ENCODE results near the gene HSDL2.
A peak's percentile ranks its signal among the peaks of the same experiment; 100 is the strongest.

Gene HSDL2

DNA sequence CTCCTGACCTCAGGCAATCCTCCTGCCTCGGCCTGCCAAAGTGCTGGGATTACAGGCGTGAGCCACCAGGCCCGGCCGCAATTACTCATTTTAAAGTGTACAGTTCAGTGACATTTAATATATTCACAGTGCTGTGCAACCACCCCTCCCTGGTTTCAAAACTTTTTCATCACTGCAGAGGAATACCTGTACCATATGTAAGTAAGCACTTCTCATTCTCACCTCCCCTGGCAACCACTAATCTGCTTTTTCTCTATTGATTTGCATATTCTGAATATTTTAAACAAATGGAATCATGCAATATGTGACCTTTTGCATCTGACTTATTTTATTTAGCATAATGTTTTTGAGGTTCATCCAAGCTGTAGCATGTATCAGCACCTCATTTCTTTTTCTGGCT is 85.4 kb downstream of the HSDL2 start:
- TF ChIP-seq JUND (IDR thresholded peaks at IDR 0.05; ENCODE audit: low read depth) = no peak
- in situ Hi-C loops (cut with HindIII; ENCODE audit: low pct_unique_long_range_greater_than_20kb, low sequenced_read_pairs) = no loop called here
- DNase-seq (ENCODE audit: low read depth in 1 of 2, low spot score in 1 of 2) = no peak

DNA sequence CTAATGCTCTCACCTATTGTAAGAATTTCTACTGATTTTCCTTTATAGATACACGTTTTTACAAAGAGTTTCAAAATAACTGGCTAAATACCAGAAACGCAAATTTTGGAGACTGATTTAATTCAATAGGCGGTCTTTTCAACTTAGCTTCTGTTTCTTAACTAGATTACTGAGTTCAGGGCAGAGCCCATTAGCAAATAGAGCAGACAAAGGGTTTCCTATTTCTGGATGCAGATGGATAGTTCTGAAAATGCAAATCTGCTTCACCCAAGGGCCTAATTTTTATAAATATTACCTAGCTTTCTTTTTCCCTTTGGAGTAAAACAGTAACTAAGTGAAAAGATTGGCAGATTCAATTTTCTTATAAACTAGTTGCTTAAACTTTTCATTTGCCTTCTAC is 93.1 kb downstream of the HSDL2 start:
- in situ Hi-C loops (cut with HindIII; ENCODE audit: low pct_unique_long_range_greater_than_20kb, low sequenced_read_pairs) = no loop called here
- no peak for DNase-seq (ENCODE audit: low read depth in 1 of 2, low spot score in 1 of 2)
- no peak for TF ChIP-seq JUND (IDR thresholded peaks at IDR 0.05; ENCODE audit: low read depth)

DNA sequence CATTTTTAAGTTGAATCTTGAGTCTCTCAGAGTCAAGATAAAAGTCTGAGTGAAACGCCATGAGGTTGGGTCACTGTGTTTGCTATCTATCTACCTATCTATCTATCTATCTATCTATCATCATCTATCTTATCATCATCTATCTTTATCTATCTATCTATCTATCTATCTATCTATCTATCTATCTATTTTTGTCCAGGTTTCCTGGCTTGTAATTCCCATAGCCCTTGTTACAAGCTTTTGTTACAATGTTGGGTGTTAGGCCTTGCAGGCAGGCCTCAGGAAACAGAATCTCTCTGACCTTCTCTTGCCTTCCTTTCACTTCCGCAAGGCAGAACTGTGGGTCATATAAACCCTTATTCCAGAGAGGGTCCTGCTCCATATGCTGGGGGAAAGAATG is 94.1 kb downstream of the HSDL2 start:
- in situ Hi-C loops (cut with HindIII; ENCODE audit: low pct_unique_long_range_greater_than_20kb, low sequenced_read_pairs) = no loop called here
- no peak for TF ChIP-seq JUND (IDR thresholded peaks at IDR 0.05; ENCODE audit: low read depth)
- DNase-seq (ENCODE audit: low read depth in 1 of 2, low spot score in 1 of 2) = no peak

DNA sequence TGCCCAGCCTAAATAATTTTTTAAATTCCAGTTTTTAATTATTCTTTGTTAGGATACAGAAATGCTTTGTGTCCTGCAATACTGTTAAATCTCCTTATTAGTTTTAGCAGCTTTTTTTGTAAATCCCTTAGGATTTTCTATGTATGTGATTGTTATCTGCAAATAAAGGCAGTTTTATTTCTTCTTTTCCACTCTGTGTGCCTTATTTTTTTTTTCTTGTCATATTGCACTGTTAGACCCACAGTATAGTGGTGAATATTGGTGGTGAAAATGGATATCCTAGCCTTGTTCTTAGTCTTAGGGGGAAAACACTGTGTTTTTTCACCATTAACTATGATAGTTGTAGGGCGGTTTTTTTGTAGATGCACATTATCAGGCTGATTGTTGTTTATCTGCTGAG is 95.4 kb downstream of the HSDL2 start:
- in situ Hi-C loops (cut with HindIII; ENCODE audit: low pct_unique_long_range_greater_than_20kb, low sequenced_read_pairs) = no loop called here
- TF ChIP-seq JUND (IDR thresholded peaks at IDR 0.05; ENCODE audit: low read depth) = no peak

DNA sequence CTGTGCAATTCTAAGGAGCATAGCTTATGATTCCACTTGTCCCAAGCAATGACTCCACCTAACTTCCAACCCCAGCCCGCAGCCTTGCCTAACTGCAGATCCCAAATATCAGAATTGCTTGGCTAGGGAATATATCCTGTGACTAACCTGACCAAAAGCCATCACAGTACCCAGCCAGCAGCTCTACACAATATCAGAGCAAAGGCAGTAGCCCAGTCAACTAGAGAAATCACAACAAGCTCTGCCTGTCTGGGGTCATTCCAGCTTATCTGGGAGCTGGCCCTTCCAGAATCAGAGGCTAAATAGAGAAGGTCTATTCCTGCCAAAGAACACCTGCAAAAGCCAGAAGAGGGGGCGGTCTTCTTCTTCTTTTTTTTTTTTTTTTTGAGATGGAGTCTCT is 97.4 kb downstream of the HSDL2 start:
- in situ Hi-C loops (cut with HindIII; ENCODE audit: low pct_unique_long_range_greater_than_20kb, low sequenced_read_pairs) = no loop called here
- no peak for DNase-seq (ENCODE audit: low read depth in 1 of 2, low spot score in 1 of 2)

More for the DNA sequence above, 95.4 kb downstream of the HSDL2 start:
- DNase-seq (ENCODE audit: low read depth in 1 of 2, low spot score in 1 of 2) = no peak

DNA sequence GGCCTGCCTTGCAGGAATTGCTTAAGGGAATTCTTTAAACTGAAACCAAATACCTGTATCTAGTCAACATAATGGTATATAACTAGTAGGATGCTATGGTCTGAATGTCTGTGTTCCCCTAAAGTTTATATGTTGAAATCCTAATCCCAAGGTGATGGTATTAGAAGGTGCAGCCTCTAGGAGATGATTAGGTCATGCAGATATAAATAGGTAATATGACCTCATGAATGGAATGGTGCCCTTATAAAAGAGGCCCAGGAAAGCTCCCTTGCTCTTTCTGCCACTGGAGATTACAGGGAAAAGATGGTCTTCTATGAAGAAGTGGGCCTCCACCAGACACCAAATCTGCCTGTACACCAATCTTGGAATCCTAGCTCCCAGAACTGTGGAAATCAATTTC is 99.3 kb downstream of the HSDL2 start:
- in situ Hi-C loops (cut with HindIII; ENCODE audit: low pct_unique_long_range_greater_than_20kb, low sequenced_read_pairs) = no loop called here
- DNase-seq (ENCODE audit: low read depth in 1 of 2, low spot score in 1 of 2) = no peak
- no peak for TF ChIP-seq JUND (IDR thresholded peaks at IDR 0.05; ENCODE audit: low read depth)

More for the DNA sequence above, 97.4 kb downstream of the HSDL2 start:
- TF ChIP-seq JUND (IDR thresholded peaks at IDR 0.05; ENCODE audit: low read depth) = no peak

DNA sequence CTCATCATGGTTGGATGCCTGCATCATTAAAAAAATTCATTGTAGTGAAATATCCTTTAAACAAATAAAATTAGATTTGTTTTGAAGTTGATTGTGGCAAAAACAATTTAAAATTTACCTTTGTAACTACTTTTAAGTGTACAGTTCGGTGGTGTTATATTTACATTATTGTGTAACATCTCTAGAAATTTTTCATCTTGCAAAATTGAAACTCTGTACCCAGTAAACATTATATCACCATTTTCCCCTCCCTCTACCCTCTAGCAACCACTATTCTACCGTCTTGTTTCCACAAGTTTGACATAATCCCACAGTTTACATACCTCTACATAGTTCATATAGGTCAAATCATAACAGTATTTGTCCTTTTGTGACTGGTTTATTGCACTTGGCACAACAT is 104.7 kb downstream of the HSDL2 start:
- TF ChIP-seq JUND (IDR thresholded peaks at IDR 0.05; ENCODE audit: low read depth) = no peak
- in situ Hi-C loops (cut with HindIII; ENCODE audit: low pct_unique_long_range_greater_than_20kb, low sequenced_read_pairs) = no loop called here
- no peak for DNase-seq (ENCODE audit: low read depth in 1 of 2, low spot score in 1 of 2)

DNA sequence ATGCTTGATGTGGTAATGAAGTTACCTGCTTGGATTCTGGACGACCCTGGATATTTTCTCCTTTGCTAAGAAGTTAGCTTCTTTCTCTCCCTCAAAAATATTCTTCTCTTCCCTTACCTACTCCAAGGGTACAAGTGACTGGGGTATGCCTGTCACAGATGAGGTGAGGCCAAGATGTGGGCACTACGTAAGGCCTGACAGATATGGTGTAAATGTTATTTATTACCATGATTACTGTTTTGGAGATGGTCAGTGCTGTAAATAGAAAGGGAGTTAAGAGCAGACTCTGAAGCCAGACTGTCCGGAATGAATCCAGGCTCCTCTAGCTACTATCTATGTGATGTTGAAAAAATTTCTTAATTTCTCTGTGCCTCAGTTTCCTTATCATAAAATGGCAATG is 105.7 kb downstream of the HSDL2 start:
- no peak for TF ChIP-seq JUND (IDR thresholded peaks at IDR 0.05; ENCODE audit: low read depth)
- in situ Hi-C loops (cut with HindIII; ENCODE audit: low pct_unique_long_range_greater_than_20kb, low sequenced_read_pairs) = no loop called here

DNA sequence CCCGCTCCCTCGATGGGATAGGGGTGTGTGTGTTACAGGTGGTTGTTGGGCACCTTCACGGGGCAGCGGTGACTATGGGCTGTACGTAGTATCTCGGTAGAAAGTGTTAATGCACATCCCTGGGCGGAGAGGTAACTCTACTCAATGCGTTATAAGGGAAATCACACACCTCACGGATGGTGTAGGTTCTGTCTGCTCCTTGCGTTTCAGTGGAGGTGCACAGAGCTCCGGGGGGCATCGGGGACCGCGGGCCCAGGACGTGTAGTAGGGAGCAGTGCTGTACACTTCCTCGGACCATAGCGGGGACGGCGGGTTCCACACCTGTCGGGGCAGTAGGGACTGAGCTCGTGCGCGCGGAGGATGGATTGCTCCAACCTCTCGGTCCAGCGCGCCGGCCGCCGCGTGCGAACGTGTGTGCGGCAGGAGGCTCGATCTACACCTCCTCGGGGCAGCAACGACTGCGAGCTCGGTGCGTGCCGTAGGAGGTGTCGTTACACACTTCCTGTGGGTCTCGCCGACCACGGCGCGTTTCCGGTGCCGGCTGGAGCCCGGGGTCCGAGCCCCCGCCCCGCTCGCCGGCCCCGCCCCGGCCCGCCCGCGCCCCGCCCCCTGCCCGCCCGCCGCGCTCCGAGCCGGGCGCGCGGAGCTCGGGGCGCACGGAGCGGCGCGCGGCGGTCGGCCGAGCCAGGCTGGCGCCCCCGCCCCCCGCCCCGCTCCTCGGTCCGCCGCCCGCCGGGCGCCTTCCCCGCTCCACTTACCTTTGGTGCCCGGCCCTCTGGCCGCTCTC is 106.5 kb downstream of the HSDL2 start, which contains the start of gene KIAA1958:
TSS of gene KIAA1958 (plus strand) at position 607 of the 787 bp plus-strand sequence. CDS start 87,254 bp downstream, outside the sequence.
- peak; percentile 93 to 97 for DNase-seq (ENCODE audit: low read depth in 1 of 2, low spot score in 1 of 2)
- in situ Hi-C loops (cut with HindIII; ENCODE audit: low pct_unique_long_range_greater_than_20kb, low sequenced_read_pairs) = no loop called here

More for the DNA sequence above, 105.7 kb downstream of the HSDL2 start:
- DNase-seq (ENCODE audit: low read depth in 1 of 2, low spot score in 1 of 2) = no peak

DNA sequence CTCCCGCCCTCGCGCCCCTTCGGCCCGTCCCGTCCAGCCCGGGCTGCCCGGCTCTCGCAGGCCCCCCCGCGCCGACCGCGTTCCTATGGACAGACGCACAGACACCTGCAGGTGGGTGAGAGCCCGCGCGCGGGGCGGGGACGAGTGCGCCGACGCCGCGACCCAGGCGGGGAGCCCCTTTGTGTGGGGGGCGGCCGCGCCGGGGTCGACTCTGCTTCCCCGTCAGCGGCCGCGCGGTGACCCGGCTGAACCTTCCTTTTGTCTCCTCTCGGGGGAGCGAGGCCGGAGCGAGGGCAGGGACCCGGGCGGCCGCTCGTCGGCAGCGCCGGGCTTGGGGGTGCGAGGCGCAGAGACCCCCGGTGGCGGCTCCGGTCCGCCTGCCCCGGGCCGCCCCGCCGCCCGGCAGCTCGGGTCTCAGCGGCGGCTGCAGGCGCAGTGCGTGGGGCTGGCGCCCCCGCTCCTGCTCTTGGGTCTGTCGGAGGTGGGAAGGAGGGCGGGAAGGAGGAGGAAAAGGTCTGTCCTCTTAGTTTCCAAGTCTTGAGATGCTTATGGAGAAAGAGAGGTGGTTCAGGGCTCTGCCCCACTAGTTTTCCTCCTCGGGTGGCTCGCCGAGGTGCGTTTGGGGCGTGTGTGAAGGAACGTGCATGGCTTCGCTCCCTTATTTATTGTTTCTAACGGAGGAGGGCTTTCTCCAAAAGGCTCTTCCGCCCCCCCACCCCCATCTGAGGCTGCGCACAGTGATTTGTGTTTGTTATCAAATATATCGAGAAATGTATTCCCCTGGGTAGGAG is 107.3 kb downstream of the HSDL2 start:
- in situ Hi-C loops (cut with HindIII; ENCODE audit: low pct_unique_long_range_greater_than_20kb, low sequenced_read_pairs) = no loop called here
- TF ChIP-seq JUND (IDR thresholded peaks at IDR 0.05; ENCODE audit: low read depth) = no peak
- DNase-seq (ENCODE audit: low read depth in 1 of 2, low spot score in 1 of 2) = peak; percentile 73 to 82

More for the DNA sequence above, 106.5 kb downstream of the HSDL2 start, which contains the start of gene KIAA1958:
- no peak for TF ChIP-seq JUND (IDR thresholded peaks at IDR 0.05; ENCODE audit: low read depth)

DNA sequence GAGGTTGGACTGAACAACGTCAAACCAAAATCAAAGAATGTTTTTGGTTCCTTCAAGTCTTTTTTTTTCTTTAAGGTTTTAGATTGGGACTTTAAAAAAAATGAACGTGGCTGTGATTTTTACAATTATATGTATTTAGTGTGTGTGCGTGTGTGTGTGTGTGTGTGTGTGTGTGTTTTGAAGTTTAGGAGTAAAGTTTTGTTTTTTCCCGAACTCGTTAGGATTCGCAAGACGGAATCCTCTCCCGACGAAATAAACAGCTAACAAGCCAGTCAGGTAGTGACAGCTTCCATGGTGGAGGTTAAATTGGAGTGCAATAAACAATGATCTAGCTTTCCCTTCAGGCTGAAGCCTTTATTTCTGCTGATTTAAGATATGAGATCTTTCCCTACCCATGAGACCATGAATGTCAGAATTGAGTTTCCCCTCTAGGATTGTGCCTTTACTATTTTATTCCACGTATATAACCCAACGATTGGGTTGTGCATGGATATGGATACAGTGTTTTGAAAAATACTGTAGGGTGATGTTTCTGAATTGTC is 108.0 kb downstream of the HSDL2 start:
- in situ Hi-C loops (cut with HindIII; ENCODE audit: low pct_unique_long_range_greater_than_20kb, low sequenced_read_pairs) = no loop called here

DNA sequence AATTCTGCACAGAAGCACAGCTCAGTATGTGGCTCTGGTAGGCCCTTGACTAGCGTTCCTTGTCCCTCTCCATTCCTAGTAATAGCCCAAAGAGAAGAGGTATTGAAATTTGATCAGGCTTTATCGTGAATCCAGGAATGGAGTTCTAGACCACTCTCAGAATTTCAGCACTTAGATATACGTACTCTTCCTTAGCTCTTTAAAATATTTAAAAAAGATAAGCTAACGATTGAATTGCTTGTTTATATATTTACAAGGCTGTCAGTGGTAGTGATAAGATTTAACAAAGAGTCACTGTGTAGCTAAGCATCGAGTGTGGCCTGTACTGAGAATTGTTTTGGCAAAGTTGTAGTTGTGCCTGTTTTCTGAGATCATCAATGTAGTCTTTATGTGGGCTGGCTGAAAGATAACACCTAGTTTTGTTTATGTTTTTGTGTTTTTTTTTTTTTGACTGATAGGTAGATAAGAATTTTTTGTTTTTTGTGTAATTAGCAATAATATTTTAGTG is 109.2 kb downstream of the HSDL2 start:
- in situ Hi-C loops (cut with HindIII; ENCODE audit: low pct_unique_long_range_greater_than_20kb, low sequenced_read_pairs) = no loop called here
- no peak for TF ChIP-seq JUND (IDR thresholded peaks at IDR 0.05; ENCODE audit: low read depth)
- DNase-seq (ENCODE audit: low read depth in 1 of 2, low spot score in 1 of 2) = no peak

More for the DNA sequence above, 108.0 kb downstream of the HSDL2 start:
- DNase-seq (ENCODE audit: low read depth in 1 of 2, low spot score in 1 of 2) = peak in 1 of 2 experiments; percentile 25
- no peak for TF ChIP-seq JUND (IDR thresholded peaks at IDR 0.05; ENCODE audit: low read depth)
